NCI-H2081 treated with DMSO at 0.1 percent for 48 hours (cell line): Measurements from ENCODE around the gene TARBP1.
A peak's percentile ranks its signal among the peaks of the same experiment; 100 is the strongest.

ENCODE experiments used
- DNase-seq: peaks from one replicate; lab custom pipeline; 2025; lab: John Stamatoyannopoulos, UW

Gene TARBP1

GRCh38 chr1:234345237-234345636, 133.7 kb downstream of the TARBP1 start:
- DNase-seq = no peak

GRCh38 chr1:234342774-234343173, 136.2 kb downstream of the TARBP1 start:
- peak; percentile 65 for DNase-seq
